GM21447 (cell line): ENCODE measurements around the gene TMCC2.
A peak's percentile ranks its signal among the peaks of the same experiment; 100 is the strongest.
"Not testable (repeated sequence)": the region's sequence is repeated elsewhere in the genome, so short reads cannot be mapped to it uniquely, and the experiment has no call there.

Source experiments
- ATAC-seq: cut with Tn5 transposase; IDR thresholded peaks from one replicate; pipeline ENCODE4 v1.9.1; 2021; ENCODE audit not compliant: unreplicated experiment

Gene TMCC2

DNA sequence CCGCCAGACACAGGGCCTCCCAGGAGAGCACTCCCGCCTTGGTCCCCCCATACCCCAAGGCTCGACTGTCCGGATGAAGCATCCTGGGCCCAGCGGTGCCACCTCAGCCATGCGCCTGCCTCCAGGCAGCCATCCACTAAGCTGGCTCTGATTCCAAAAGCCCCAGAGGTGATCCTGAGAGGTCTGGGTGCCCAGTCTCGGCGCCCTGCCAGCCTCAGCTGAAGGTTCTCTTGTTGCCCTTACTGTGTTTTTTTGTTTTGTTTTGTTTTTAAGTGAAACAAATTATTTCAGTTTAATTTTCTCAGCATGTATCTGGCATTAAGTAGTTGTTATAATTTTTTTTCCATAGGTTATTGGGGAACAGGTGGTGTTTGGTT, 48.9 kb downstream of the TMCC2 start:
- ATAC-seq: no peak

DNA sequence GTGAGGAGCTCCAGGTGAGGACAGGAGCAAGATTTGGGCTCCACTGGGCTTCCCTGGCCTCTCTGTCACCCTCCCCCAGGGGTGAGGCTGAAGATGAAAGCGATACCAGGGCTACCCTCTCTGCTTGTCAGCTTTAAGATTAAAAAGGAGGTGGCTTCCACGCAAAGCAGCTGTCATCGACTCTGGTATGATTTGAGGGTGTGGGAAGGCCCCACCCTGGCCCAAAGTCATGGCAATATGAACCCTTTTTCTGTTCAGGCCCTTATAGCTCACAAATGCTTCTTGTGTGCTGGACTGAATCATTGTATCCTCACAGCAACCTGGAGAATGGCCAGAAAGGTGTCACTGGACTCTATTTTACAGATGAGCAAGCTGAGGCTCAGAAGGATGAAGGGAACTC, 52.2 kb downstream of the TMCC2 start:
- ATAC-seq: no peak

DNA sequence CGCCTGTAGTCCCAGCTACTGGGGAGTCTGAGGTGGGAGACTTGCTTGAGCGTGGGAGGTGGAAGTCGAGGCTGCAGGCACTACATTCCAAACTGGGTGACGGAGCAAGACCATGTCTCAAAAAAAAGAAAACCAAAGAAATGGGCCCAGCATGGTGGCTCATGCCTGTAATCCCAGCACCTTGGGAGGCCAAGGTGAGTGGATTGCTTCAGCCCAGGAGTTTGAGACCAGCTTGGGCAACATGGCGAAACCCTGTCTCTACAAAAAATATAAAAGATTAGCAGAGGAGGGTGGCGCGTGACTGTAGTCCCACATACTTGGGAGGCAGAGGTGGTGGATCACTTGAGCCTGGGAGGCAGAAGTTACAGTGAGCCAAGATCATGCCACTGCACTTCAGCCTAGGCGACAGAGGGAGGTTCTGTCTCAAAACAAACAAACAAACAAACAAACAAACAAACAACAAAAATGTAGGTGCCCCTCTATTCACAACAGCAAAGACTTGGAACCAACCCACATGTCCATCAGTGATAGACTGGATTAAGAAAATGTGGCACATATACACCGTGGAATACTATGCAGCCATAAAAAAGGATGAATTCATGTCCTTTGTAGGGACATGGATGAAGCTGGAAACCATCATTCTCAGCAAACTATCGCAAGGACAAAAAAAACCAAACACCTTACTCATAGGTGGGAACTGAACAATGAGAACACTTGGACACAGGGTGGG, 53.1 kb downstream of the TMCC2 start:
- not testable (repeated sequence) for ATAC-seq

DNA sequence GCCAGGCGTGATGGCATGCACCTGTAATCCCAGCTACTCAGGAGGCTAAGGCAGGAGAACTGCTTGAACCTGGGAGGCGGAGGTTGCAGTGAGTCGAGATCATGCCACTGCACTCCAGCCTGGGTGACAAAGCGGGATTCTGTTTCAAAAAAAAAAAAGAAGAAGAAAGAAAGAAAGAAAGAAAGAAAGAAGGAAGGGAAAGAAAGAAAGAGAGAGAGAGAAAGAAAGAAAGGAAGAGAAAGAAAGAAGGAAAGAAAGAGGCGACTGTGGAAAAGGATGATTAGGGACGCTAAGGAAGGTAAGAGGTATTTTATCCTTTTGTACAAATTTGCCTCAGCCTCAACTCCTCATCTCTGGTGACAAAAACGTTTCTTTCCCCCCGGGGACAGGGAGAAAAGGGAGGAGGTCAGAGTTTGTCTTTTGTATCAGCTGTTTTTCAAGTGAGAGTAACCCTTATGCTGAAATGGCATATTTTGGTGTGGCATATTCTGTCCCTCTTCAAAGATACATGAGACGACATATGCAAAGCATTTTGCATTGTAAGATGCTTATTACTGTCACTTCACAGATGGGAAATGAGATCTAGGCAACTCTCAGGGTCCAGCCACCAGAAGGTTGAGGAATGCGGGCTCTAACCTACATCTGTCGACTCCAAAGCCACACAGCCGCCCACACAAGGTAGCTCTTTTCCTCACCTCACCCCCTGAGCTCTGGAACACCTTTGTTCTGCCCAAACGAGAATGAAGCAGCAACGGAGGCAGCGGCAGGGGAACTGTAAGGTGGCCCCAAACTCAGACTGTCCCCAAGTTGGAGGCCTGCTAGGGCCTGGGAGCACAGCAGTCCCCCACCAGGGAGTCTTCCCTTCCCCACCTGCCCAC, 55.8 kb downstream of the TMCC2 start:
- ATAC-seq: no peak

DNA sequence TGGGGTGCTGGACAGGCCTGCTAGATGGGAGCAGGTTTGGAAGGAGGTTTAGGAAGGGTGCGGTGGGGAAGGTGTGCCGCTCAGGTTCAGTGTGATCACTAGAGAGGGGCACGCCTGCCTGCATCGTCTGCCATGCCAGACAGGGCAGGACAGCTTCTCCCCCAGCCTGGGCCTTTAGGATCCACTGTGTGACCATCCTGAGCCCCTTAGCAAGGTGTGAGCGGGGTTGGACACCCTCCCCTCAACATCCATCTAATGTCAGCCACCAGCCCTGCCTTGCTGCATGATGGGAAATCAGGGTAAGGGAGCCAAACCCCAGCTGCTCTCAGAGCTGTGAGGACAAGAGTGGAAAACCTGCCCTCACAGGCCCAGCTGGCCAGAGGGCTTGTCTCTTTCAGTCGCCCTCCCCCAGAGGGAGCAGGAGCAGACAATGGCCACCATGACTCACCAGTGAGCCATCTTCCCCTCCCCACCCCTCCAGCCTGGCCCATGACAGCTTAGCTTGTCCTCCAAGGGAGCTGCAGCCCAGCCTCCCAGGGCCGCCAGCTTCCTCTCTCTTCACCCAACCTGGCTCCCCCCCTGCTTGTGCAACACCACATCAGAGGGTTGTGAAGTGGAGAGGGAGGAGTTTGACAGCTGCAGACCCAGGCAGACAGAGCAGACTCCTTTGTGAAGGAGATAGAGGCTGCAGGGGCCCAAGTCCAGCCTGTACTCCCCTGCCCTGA, 56.8 kb downstream of the TMCC2 start:
- ATAC-seq: no peak

DNA sequence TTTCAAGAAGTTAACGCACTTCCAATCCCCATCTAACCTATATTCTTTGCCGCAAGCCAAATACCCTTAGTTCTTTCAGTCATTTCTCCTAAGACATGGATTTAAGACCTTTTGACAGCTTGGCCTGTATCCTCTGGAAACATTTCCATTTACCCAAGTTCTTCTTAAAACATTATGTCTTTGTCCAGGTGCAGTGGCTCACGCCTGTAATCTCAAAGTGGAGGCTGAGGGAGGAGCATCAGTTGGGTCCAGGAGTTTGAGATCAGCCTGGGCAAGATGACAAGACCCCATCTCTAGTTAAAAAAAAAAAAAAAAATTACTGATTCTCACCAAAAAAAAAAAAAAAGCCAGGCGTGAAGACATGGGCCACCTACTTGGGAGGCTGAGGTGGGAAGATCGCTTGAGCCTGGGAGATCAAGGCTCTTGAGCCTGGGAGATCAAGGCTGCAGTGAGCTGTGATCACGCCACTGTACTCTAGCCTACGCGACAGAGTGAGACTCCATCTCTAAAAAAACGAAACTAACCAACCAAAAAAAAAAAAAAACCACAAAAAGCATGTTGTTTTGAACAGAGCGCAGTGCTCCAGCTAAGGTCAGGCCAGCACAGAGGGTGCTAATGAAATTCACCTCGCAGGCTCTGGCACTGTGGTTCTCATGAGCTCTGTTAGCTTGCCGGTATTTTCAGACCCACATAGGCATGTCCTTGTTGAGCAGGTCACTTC, 57.8 kb downstream of the TMCC2 start:
- peak; percentile 34 for ATAC-seq

DNA sequence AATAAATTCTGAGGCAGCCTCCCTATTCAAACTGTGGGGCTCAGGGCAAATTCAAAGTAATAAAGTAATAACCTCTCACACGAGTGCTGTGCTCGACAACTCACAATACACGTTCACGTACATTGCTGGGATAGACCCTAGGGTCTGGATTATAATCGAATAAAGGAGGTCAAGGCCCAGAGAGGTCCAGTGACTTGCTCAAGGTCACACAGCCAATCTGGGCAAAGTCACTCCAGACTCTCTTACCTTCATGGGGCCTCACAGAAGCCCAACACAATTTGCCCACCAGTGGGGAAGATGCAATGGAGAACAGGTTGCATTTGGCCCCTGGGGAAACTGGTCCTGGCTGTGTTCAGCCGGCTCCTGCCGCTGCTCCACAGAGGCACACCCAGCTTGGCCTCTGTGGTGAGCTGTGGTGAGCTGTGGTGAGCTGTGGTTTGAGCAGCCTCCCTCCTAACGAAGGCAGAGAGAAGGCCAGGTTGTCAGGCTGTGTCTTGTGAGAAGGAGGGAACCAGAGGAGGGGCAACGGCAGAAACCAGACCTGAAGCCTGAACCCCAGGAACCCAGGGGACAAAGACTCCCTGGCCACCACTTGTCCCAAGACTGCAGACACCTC, 58.7 kb downstream of the TMCC2 start:
- ATAC-seq: no peak

DNA sequence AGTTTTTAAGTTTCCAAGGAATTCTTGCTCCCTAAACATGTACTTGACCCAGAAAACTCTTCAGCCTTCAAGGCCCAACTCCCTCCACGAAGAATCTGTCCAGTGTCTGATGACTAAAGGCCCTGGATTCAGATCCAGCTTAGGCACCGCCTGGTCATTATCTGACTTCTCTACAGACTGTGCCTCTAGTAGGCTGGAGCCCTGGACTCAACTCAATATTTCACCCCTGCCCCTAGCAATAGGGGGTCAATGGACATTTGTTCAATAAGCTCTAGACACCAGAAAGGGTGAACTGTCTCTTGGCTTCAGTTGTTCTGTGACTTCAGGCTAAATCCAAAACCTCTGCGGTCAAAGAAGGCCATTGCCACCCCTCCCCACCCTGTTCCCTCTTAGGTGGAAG, 59.3 kb downstream of the TMCC2 start:
- ATAC-seq: no peak

DNA sequence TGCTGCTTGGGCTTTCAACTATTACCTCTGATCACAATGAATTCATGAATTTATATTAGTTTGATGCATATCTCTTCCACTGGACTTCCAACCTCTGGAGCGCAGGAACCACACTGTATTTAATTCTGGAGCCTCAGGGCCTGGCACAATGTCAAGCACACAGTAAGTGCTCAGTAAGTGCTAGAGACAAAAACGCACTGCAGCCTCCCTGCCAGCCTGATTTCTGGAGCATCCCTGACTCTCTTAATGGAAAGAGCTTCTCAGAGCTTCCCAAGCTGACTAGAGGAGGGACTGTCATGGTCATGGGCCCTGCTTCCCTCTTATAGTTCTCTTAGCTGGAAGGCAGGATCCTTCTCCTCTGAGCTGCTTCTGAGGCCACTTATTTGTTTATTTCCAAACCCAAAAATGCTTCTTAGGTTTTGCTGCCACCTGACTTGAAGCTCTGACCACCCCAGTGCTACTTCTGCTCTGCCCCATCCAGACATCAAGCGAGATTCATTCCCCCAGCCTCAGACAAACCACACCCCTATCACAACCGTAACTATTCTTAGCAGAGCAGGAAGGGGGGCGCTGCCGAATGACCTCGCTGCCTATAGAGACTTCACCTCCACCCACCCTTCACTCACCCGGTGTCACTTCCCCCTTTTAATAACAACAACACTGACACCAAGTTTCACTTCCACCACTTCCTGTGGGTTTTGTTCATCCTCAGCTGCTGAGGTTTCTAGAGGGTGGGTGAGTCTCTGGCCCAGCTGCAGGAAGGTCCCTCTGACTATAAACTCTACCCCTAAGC, 60.2 kb downstream of the TMCC2 start:
- ATAC-seq: peak; percentile 83

DNA sequence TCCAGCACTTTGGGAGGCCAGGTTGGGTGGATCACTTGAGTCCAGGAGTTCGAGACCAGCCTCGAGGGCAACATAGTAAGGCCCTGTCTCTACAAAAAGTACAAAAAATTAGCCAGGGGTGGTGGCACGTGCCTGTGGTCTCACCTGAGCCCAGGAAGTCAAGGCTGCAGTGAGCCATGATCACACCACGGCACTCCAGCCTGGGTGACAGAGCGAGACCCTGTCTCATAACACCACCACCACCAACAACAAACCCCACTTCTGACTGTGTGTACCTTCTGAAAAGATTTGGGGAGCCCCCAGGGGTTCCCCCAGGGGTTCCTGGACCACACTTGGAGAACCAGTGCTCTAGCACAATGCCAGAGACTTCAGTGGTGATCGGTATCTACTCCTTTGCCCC, 63.9 kb downstream of the TMCC2 start:
- no peak for ATAC-seq

DNA sequence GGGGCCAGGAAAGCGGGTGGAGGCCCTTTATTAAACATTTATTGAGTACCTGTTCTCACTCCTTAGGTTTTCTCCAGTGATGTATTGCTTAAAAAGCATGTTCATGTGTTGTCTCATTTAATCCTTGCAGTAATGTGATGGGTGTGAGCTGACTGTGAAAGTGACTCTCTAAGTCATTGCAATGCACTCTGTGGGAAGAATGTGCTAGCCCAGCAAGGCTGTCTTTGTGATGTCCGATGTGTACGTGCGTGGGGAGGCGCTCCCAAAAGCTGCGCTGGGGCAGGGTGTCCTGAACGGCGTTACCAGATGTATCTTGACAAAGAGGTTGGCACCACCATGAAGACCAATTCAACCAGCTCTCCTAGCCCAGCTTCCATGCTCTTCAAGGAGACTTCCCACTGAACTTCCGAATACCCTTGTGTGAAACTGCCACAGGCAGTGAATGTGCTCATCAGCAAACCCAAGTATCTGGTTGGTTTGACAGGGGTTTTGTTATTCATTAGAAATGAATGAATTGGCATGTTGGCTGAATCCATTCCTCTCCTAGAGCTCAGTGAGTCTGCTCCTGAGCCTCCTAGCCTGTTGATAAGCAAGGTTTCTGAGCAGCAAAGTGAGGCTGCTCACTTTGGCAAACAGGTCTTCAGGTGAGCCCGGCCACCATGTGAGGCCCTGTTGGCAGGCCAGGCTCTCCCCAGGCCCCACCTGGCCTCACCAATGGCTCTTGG, 65.8 kb downstream of the TMCC2 start:
- ATAC-seq: no peak

DNA sequence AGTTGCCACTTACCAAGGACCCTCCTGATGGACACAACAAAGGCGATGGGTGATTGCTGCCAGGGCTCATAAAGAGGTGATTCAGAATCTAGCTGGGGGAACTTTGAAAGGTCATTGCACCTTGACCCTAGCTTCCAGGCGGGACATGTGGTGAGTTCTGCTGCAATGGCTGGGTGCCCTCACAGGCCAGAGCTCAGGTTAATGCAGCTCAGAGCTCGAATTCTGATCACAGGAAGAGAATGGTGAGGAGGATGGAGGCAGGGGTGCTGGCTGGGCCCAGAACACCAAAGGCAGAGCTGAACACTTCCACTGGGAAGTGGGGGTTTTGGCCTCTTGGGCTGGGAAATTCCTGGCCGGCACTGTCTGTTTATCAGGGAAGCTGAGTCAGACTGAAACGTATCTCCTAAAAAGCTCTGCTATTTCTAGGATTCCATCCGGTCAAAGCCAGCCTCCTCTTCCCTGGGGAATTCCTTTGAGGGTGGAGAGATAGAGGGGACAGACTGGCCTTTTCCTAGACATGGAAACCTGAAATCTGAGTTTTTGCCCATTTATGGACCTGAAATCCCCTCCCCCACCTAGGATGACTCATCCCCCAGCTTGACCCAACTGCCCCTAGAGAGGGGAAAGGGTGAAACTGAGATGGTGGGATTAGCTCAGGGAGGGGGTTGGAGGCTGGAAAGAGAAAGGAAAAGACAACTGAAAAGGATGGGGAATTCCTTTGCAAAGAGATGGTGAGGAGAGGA, 66.6 kb downstream of the TMCC2 start:
- ATAC-seq: no peak

DNA sequence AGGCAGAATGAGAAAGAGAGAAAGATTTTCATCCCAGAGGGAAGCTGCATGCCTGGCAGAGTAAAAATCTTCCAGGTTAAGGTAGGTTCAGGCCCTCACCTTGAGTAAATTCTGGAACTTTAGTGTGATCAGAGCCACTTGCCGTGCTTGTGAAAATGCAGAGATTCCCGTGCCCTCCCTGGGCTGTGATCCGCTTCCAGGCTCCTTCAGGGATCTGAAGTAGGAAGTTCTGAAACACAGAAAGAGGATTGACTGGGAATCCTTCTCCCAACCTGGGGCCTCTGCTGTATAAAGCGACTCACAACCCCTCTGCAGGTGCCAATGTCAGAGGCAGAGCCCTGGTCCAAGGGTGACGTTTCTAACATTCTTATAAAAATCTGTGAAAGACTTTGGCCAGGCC, 67.2 kb downstream of the TMCC2 start:
- ATAC-seq: no peak

DNA sequence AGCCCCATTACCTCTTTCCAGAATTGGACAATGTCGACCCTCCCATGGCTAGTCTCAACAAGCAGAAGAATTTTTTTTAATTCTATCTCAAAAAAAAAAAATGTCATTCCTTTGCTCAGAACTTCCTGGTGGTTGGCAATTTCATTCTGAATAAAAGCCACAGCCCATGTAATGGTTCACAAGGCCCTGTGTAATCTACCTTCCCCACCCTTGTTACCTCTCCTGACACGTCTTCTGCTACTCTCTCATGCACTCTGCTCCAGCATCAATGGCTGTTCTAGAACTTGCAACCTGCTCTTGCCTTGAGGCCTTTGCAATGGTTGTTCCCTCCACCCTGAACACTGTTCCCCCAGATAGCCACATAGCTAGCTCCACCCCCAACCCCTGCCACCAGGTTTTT, 68.4 kb downstream of the TMCC2 start:
- no peak for ATAC-seq

DNA sequence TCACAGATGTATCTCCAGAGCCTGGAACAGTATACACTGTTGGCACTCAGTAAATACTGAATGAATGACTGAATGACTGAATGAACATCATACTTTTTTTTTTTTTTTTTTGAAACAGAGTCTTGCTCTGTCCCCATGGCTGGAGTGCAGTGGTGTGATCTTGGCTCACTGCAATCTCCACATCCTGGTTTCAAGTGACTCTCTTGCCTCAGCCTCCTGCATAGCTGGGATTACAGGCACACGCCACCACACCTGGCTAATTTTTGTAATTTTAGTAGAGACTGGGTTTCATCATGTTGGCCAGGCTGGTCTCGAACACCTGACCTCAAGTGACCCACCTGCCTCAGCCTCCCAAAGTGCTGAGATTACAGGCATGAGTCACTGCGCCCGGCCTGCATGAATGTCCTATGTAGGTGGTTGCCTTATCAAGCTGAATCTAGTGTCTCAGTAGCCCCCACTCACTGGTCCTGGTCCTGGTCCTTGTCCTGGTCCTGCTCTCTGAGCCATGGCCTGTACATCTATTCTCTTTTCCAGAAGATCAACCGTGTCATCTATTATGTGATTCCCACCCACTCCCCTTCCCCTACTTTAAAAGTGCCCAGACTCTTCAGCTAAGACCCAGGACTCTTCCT, 69.9 kb downstream of the TMCC2 start:
- not testable (repeated sequence) for ATAC-seq

DNA sequence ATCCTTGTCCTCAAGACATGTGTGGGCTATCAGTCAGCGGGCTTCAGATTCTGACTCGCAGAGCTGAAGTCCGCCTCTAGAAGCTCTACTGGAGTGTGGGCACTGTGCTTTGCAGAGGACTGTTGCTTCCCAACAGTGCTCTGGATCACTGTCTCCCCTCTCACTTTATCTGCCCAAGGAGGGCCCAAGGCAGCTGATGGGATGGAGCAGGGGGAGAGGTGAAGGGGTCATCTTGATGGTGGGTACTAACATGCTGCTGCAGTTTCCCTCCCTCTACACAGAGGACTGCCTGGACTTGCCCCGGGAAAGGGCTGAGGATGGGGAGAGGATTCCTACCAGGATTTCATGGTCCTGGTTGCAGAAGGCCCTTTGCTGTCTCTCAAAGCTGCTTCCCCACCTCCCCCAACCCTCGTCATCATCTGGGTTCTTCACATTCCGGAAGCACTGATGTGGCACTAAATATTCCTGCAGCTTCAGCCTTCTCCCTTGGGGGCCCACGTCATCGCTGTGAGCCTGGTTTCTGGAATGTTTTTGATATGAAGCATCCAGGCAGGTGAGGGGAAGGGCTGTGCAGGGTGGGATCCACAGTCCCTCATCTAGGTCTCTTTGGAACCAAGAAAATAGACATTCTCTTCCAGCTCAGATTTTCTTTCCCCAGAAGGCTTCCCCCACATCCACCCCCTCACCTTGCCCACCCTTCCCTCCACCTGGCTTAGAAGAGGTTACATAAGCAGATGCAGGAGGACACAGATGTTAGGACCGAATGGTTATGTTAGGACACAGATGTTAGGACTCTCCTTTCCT, 70.6 kb downstream of the TMCC2 start:
- no peak for ATAC-seq

DNA sequence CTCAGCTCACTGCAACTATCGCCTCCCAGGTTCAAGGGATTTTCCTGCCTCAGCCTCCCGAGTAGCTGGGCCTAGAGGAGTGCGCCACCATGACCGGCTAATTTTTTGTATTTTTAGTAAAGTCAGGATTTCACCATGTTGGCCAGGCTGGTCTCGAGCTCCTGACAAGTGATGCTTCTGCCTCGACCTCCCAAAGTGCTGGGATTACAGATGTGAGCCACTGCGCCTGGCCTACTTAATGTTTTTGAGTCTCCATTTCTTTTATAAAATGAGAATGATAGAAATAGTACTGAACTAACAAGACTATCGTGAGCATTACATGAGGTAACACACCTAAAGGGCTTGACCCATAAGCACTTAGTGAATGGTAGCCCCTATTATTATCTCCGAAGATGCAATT, 72.4 kb downstream of the TMCC2 start:
- ATAC-seq: no peak
